DOHH2 (cell line): ENCODE results near the gene MACROD2.

Experiments used
- H3F3A ChIP-seq: fragments of 200-600 bp; sonication (generic), shearing (Covaris generic); 2 replicates; pipeline ENCODE4 v1.6.0; 2016; ENCODE audit warnings: antibody characterized with exemption, mild to moderate bottlenecking; ENCODE audit not compliant: control insufficient read depth, insufficient read depth
- H3K27ac ChIP-seq: fragments of 200-600 bp; sonication (generic); 2 replicates; pipeline ENCODE4 v1.5.1; 2014; ENCODE audit warnings: low read depth, mild to moderate bottlenecking, low read length, moderate library complexity
- H3K27me3 ChIP-seq: fragments of 200-600 bp; sonication (generic); 2 replicates; pipeline ENCODE4 v1.6.1; 2014; ENCODE audit warnings: mild to moderate bottlenecking, low read length, mixed read lengths; ENCODE audit not compliant: control insufficient read depth
- H3K36me3 ChIP-seq: fragments of 200-600 bp; sonication (generic); 2 replicates; pipeline ENCODE4 v1.6.1; 2014; ENCODE audit warnings: mild to moderate bottlenecking, low read length, moderate library complexity, mixed read lengths; ENCODE audit not compliant: control insufficient read depth
- H3K4me1 ChIP-seq: fragments of 200-600 bp; sonication (generic); 2 replicates; pipeline ENCODE4 v1.6.1; 2014; ENCODE audit warnings: mild to moderate bottlenecking, low read length, mixed read lengths; ENCODE audit not compliant: control insufficient read depth
- H3K4me2 ChIP-seq: fragments of 200-600 bp; sonication (generic); 2 replicates; pipeline ENCODE4 v1.6.0; 2014; ENCODE audit warnings: mild to moderate bottlenecking, low read length, moderate library complexity
- H3K4me3 ChIP-seq: fragments of 200-600 bp; sonication (generic); 2 replicates; pipeline ENCODE4 v1.5.1; 2014; ENCODE audit warnings: mild to moderate bottlenecking, low read length, mixed read lengths
- H3K79me2 ChIP-seq: fragments of 200-600 bp; sonication (generic); 2 replicates; pipeline ENCODE4 v1.6.1; 2014; ENCODE audit warnings: mild to moderate bottlenecking, low read length, mixed read lengths; ENCODE audit not compliant: control insufficient read depth
- H3K9me2 ChIP-seq: fragments of 200-600 bp; sonication (generic); replicated peaks from 2 replicates; pipeline ENCODE4 v1.6.1; 2014; ENCODE audit warnings: mild to moderate bottlenecking, low read length, mixed read lengths; ENCODE audit not compliant: control insufficient read depth
- H3K9me3 ChIP-seq: fragments of 200-600 bp; sonication (generic); 2 replicates; pipeline ENCODE4 v1.6.1; 2014; ENCODE audit warnings: antibody characterized with exemption, low read length, mixed read lengths; ENCODE audit not compliant: control insufficient read depth, insufficient read depth
- H4K20me1 ChIP-seq: fragments of 200-600 bp; sonication (generic); 2 replicates; pipeline ENCODE4 v1.6.0; 2014; ENCODE audit warnings: low read depth, mild to moderate bottlenecking, antibody characterized with exemption, low read length, moderate library complexity; ENCODE audit not compliant: control insufficient read depth, insufficient read depth
- EZH2phosphoT487 ChIP-seq: fragments of 200-600 bp; sonication (generic); IDR thresholded peaks from 2 replicates; pipeline ENCODE4 v1.6.1; 2017; ENCODE audit warnings: borderline replicate concordance, mild to moderate bottlenecking, antibody characterized with exemption, low read length, moderate library complexity, mixed read lengths
- TF ChIP-seq, protein P1 (sequence below): fragments of 200-600 bp; sonication (generic); IDR thresholded peaks from one replicate; pipeline ENCODE4 v1.5.1; 2014; ENCODE audit warnings: antibody characterized with exemption, mild to moderate bottlenecking, low read depth, low read length; ENCODE audit not compliant: poor library complexity, severe bottlenecking

The MACROD2 gene

GRCh38 chr20:14778096-14778495, 782.8 kb downstream of the MACROD2 start:
- H3K4me3 ChIP-seq: no peak overlapping the region
- H3K27me3 ChIP-seq: no peaks in the 10 kb centered on the region
- no peaks in the 10 kb centered on the region for H3K79me2 ChIP-seq
- no peaks in the 10 kb centered on the region for H3K9me3 ChIP-seq
- H3K36me3 ChIP-seq: no peaks in the 10 kb centered on the region
- no peak overlapping the region for H3K4me2 ChIP-seq
- H4K20me1 ChIP-seq: no peaks in the 10 kb centered on the region
- H3K4me1 ChIP-seq: no peaks in the 10 kb centered on the region
- H3K27ac ChIP-seq: no peak overlapping the region
- TF ChIP-seq, protein P1, sequence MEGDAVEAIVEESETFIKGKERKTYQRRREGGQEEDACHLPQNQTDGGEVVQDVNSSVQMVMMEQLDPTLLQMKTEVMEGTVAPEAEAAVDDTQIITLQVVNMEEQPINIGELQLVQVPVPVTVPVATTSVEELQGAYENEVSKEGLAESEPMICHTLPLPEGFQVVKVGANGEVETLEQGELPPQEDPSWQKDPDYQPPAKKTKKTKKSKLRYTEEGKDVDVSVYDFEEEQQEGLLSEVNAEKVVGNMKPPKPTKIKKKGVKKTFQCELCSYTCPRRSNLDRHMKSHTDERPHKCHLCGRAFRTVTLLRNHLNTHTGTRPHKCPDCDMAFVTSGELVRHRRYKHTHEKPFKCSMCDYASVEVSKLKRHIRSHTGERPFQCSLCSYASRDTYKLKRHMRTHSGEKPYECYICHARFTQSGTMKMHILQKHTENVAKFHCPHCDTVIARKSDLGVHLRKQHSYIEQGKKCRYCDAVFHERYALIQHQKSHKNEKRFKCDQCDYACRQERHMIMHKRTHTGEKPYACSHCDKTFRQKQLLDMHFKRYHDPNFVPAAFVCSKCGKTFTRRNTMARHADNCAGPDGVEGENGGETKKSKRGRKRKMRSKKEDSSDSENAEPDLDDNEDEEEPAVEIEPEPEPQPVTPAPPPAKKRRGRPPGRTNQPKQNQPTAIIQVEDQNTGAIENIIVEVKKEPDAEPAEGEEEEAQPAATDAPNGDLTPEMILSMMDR: no peak
- TF ChIP-seq EZH2phosphoT487: no peak
- no peaks in the 10 kb centered on the region for H3K9me2 ChIP-seq
- no peaks in the 10 kb centered on the region for H3F3A ChIP-seq

DNA sequence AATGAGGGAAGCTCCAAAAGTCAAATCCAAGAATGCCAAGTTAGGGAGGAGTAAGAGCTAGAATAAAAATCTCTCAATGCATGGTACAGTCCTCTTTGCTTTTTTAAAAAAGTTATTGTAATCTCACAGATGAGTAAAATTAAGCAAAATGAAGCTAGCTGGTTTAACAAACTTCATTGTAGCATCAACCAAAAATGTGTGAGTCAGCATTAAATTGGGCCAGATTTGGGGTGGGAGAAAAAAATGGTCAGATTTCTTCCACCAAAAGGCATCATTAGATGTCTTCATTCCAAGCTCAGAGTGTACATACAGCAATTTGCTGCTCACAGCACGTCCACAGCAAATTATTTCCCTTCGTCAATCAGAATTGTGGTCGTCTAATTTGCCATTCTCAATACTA, 783.6 kb downstream of the MACROD2 start:
- Histone ChIP-seq H3K4me3 (no peak overlapping the region), H3F3A (no peaks in the 10 kb centered on the region), H4K20me1 (no peaks in the 10 kb centered on the region), H3K27me3 (no peaks in the 10 kb centered on the region), H3K4me2 (no peak overlapping the region), H3K27ac (no peak overlapping the region), H3K79me2 (no peaks in the 10 kb centered on the region), H3K36me3 (no peaks in the 10 kb centered on the region), H3K9me2 (no peaks in the 10 kb centered on the region), H3K9me3 (no peaks in the 10 kb centered on the region), H3K4me1 (no peaks in the 10 kb centered on the region)
- TF ChIP-seq, protein P1: no peak
- no peak for TF ChIP-seq EZH2phosphoT487

- H4K20me1 ChIP-seq: no peaks in the 10 kb centered on the region
- H3K27me3 ChIP-seq: no peaks in the 10 kb centered on the region
Observed at GRCh38 chr20:14780508-14780907, 785.2 kb downstream of the MACROD2 start.

More at GRCh38 chr20:14780508-14780907, 785.2 kb downstream of the MACROD2 start:
- H3K9me2 ChIP-seq: no peaks in the 10 kb centered on the region; the same call in 1 of the 2 replicates
- no peak overlapping the region for H3K27ac ChIP-seq
- no peaks in the 10 kb centered on the region for H3K4me1 ChIP-seq
- no peak overlapping the region for H3K4me2 ChIP-seq
- no peak overlapping the region for H3K4me3 ChIP-seq
- H3K9me3 ChIP-seq: no peaks in the 10 kb centered on the region
- TF ChIP-seq, protein P1: no peak
- H3K36me3 ChIP-seq: no peaks in the 10 kb centered on the region
- H3F3A ChIP-seq: no peaks in the 10 kb centered on the region
- H3K79me2 ChIP-seq: no peaks in the 10 kb centered on the region
